Gastrocnemius medialis (tissue), 4 donors: ENCODE measurements around the gene ZFP1. TPM values are rescaled to one million over a fixed set of nuclear protein-coding genes. Genes with fewer than 3 reads are reported as not detected.
A peak's percentile ranks its signal among the peaks of the same experiment; 100 is the strongest.

Source experiments
- ATAC-seq, 2 donors: fragments of 150-250 bp; one replicate each; pipeline ENCODE4 v1.9.1; 2016
- DNase-seq, 2 donors: peaks; one replicate each; pipeline ENCODE4 v3.0.0-alpha.2; 2019
- H3K27ac ChIP-seq, 4 donors: fragments of 200-600 bp; sonication (generic); 1 replicate in 1 of 4; 2 replicates in 3 of 4; pipeline ENCODE4 v1.5.1; 2016 to 2018; ENCODE audit warnings: mild to moderate bottlenecking in 2 of 4, moderate library complexity in 1 of 4
- H3K27me3 ChIP-seq, 3 donors: fragments of 200-600 bp; sonication (generic) in 2 of 3; 1 replicate in 1 of 3; 2 replicates in 2 of 3; pipeline versions ENCODE4 v1.5.1 to v1.6.0; 2016 to 2019; ENCODE audit warnings: mild to moderate bottlenecking in 1 of 3, moderate library complexity in 1 of 3
- H3K36me3 ChIP-seq, 2 donors: fragments of 200-600 bp; sonication (generic) in 1 of 2; one replicate each; pipeline ENCODE4 v1.5.1; 2017 to 2018
- H3K4me1 ChIP-seq, 2 donors: fragments of 200-600 bp; sonication (generic) in 1 of 2; one replicate each; pipeline ENCODE4 v1.5.1; 2016 to 2017; ENCODE audit warnings: mild to moderate bottlenecking in 2 of 2
- H3K4me3 ChIP-seq, 4 donors: fragments of 200-600 bp; sonication (generic) in 3 of 4; 1 replicate in 1 of 4; 2 replicates in 3 of 4; pipeline ENCODE4 v1.5.1; 2016 to 2019; ENCODE audit warnings: mild to moderate bottlenecking in 2 of 4
- H3K9me3 ChIP-seq, 3 donors: fragments of 200-600 bp; sonication (generic) in 2 of 3; 1 replicate in 1 of 3; 2 replicates in 2 of 3; pipeline ENCODE4 v1.5.1; 2016 to 2019
- POLR2A ChIP-seq, 2 donors: fragments of 450-650 bp; IDR thresholded peaks; one replicate each; pipeline ENCODE4 v1.6.1; 2017; ENCODE audit warnings: antibody characterized with exemption in 2 of 2, mild to moderate bottlenecking in 2 of 2, moderate library complexity in 2 of 2
- in situ Hi-C, 4 donors: fragments of 200-750 bp; cut with MboI; loops; one replicate each; pipeline versions ENCODE4 v1.15.0 to v1.8.0; 2017; ENCODE audit warnings: low sequenced_read_pairs in 4 of 4
- intact Hi-C: fragments of 100-400 bp; cut with DNase I; formaldehyde crosslinking; loops from one replicate; pipeline ENCODE4 v1.15.1; 2023; ENCODE audit warnings: low total_unique reads
- total RNA-seq, 4 donors: library from RNA; depleted of rRNA; stranded (reverse); fragments of >200 nt; gene quantifications; one replicate each; pipeline versions ENCODE4 v1.1.0 to v1.2.3, GENCODE V29; 2016
- TF ChIP-seq, protein P1 (sequence below), 5 experiments: fragments of 450-650 bp in 3 of 5; fragments of 200-600 bp in 2 of 5; sonication (generic) in 2 of 5; IDR thresholded peaks in 4 of 5; conservative IDR thresholded peaks in 1 of 5; 1 replicate in 4 of 5; 2 replicates in 1 of 5; pipeline ENCODE4 v1.5.1; 2016 to 2019; ENCODE audit warnings: antibody characterized with exemption in 5 of 5, mild to moderate bottlenecking in 3 of 5, moderate library complexity in 3 of 5

Gene ZFP1
- total RNA-seq, 4 donors from 2014 or later: 4.1 to 11.0 (median 6.5) TPM

DNA sequence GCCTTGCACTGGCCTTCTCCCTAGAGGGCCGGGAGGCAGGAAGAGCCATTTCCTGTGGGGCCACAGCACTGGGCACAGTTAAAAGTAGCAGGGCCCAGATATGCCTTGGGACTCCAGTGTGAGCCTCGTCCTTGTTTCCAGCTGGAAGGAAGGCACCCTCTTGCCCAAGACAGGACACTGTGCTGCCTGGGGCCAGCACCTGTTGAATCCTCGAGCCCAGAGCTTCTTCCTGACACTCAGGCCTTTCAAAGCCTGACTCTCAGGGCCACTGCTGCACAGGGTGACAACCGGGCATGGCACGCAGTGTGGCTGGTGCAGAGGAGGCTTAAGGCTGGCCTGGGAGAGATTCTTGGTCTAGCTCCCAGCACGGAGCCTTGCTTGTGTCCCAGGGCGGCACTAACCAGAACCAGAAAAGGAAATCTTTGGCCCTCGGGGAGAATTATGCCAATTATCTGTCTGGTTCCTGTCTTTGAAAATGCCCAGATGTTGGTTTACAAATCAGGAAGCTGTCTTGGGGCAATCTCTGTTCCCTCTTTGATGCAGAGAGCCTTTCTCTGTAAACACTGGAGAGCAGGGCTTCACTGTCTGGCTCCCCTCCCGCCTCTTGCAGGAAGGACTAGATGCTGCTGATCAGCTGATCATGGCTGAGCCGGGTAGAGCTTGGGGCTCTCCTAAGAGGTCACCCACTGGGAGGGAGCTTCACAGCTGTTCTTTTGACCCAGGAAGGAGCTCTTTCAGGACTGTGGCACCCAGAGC is 42.8 kb upstream of the ZFP1 start:
- DNase-seq: peak; percentile 63 to 91
- intact Hi-C loops (loop anchor here (5.0 kb wide), 2 partner anchors 53 to 202 kb away; no protein-coding TSS in a partner anchor), in situ Hi-C loops (loop anchor here in 2 of 4 donors (5.0 kb wide), 2 partner anchors 103 to 108 kb away; partner anchors contain the start of gene ZNRF1 (in 1 of the 2))
- Histone ChIP-seq H3K27me3 (no peaks in the 10 kb centered on the region), H3K4me3 (no peak overlapping the region), H3K9me3 (no peaks in the 10 kb centered on the region), H3K27ac (peak overlapping the region; percentile 97 to 99 (median 97)), H3K4me1 (peaks cover 65% of the 10 kb centered on the region in 2 donors), H3K36me3 (no peaks in the 10 kb centered on the region)
- ATAC-seq: peak in 1 of 2 donors; percentile 57
- peak; percentile 11 to 15 for TF ChIP-seq POLR2A (IDR thresholded peaks at IDR 0.05)
- TF ChIP-seq, protein P1, sequence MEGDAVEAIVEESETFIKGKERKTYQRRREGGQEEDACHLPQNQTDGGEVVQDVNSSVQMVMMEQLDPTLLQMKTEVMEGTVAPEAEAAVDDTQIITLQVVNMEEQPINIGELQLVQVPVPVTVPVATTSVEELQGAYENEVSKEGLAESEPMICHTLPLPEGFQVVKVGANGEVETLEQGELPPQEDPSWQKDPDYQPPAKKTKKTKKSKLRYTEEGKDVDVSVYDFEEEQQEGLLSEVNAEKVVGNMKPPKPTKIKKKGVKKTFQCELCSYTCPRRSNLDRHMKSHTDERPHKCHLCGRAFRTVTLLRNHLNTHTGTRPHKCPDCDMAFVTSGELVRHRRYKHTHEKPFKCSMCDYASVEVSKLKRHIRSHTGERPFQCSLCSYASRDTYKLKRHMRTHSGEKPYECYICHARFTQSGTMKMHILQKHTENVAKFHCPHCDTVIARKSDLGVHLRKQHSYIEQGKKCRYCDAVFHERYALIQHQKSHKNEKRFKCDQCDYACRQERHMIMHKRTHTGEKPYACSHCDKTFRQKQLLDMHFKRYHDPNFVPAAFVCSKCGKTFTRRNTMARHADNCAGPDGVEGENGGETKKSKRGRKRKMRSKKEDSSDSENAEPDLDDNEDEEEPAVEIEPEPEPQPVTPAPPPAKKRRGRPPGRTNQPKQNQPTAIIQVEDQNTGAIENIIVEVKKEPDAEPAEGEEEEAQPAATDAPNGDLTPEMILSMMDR (IDR thresholded peaks at IDR 0.05 in 4 of 5, conservative IDR thresholded peaks at IDR 0.05 in 1 of 5): no peak

DNA sequence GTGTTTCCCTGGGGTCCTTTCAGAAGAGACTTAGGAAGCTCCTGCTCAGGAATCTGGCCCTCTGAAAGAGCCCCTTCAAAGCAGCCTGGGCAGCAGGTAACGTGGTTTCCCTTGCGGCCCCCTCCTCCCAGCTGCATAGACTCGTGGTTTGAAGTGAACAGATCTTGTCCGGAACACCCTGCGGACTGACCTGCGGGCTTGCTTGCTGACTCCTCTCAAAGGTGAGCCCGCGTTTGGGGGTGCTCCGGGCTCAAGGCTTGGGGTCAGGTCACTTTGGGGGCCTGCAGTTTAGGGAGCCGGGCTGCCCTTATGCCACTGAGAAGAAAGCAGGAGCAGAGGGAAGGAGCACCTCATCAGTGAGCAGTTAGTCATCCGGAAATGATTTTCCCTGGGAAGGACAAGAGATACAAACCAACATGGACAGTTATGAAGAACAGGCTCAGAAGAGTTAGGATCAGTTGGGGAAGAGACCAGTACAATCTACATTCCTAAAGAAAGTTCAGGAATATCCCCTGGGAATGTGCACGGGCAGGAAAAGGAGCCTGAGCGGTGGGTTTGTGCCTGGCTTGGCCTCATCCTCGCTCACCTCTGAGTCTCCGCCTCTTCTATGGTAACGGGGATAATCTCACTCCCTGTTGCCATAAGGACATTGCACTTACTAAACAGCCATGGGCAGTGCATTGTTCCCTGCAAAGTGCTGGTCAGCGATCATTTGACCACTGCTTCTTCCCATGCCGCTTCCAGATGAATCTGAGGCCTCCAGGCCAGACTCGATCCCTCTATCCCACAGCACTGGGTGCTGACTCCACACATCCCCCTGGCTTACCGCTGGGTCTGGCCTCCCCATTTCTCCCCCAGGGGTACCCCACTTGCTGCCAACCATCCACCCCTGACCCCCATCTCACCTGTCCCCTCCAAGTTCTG is 41.7 kb upstream of the ZFP1 start:
- peaks cover 71 to 73% of the 10 kb centered on the region in 2 donors for H3K4me1 ChIP-seq
- no peak overlapping the region for H3K4me3 ChIP-seq
- H3K9me3 ChIP-seq: no peaks in the 10 kb centered on the region
- in situ Hi-C loops: loop anchor here in 2 of 4 donors (5.0 kb wide), 2 partner anchors 104 to 109 kb away; partner anchors contain the start of gene ZNRF1 (in 1 of the 2)
- H3K27me3 ChIP-seq: no peaks in the 10 kb centered on the region
- H3K36me3 ChIP-seq: no peaks in the 10 kb centered on the region
- no peak for TF ChIP-seq POLR2A (IDR thresholded peaks at IDR 0.05)
- TF ChIP-seq, protein P1 (IDR thresholded peaks at IDR 0.05 in 4 of 5, conservative IDR thresholded peaks at IDR 0.05 in 1 of 5): no peak
- peak overlapping the region; percentile 97 to 99 (median 97) for H3K27ac ChIP-seq
- ATAC-seq: no peak
- no peak for DNase-seq
- intact Hi-C loops: loop anchor here (5.0 kb wide), 2 partner anchors 54 to 201 kb away; no protein-coding TSS in a partner anchor

DNA sequence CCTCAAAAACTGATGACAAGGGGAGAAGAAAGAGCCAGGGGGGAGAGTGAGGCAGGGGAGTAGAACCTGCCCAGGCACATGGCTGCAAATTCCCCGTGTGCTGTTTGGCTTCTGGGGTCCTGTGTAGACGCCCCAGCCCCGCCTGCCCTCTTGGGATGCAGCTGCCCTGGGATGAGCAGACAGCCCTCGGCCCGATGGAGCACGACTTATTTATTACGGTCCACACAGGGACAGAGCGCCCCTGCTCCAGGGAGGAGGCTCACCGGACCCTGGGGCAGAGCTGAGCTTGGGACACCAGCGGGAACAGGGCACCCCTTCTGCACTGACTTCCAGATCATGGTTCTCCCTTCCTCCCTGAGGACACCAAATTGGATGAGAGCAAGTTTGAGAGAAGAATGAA is 40.8 kb upstream of the ZFP1 start:
- H3K4me3 ChIP-seq: peak overlapping the region in 3 of 4 donors; percentile 9 to 32 (median 11)
- ATAC-seq: no peak
- H3K27ac ChIP-seq: peak overlapping the region; percentile 97 to 99 (median 97)
- H3K4me1 ChIP-seq: peaks cover 80 to 82% of the 10 kb centered on the region in 2 donors
- intact Hi-C loops (loop anchor here (5.0 kb wide), 2 partner anchors 55 to 200 kb away; no protein-coding TSS in a partner anchor), in situ Hi-C loops (loop anchor here in 2 of 4 donors (5.0 kb wide), 2 partner anchors 105 to 110 kb away; partner anchors contain the start of gene ZNRF1 (in 1 of the 2))
- TF ChIP-seq POLR2A (IDR thresholded peaks at IDR 0.05): no peak
- TF ChIP-seq, protein P1 (IDR thresholded peaks at IDR 0.05 in 4 of 5, conservative IDR thresholded peaks at IDR 0.05 in 1 of 5): no peak
- H3K36me3 ChIP-seq: no peaks in the 10 kb centered on the region
- no peaks in the 10 kb centered on the region for H3K27me3 ChIP-seq
- no peak for DNase-seq
- H3K9me3 ChIP-seq: no peaks in the 10 kb centered on the region
